Peyer's patch (tissue), 4 donors: ENCODE results near the gene NPBWR2.

ENCODE experiments used
- CTCF ChIP-seq, 6 experiments: fragments of 450-650 bp in 4 of 6; fragments of 200-600 bp in 2 of 6; sonication (generic) in 1 of 6; IDR thresholded peaks; one replicate each; pipeline ENCODE4 v1.5.1; 2017 to 2019; ENCODE audit warnings: antibody characterized with exemption in 6 of 6, mild to moderate bottlenecking in 3 of 6, moderate library complexity in 1 of 6
- POLR2A ChIP-seq, 2 donors: fragments of 450-650 bp; IDR thresholded peaks; one replicate each; pipeline ENCODE4 v1.5.1; 2017; ENCODE audit warnings: antibody characterized with exemption in 2 of 2, mild to moderate bottlenecking in 2 of 2, moderate library complexity in 2 of 2

GRCh38 chr20:64079273-64080012 is 27.9 kb downstream of the NPBWR2 start, which contains the start of gene RGS19:
- TF ChIP-seq CTCF (IDR thresholded peaks at IDR 0.05), result no peak
- TF ChIP-seq POLR2A (IDR thresholded peaks at IDR 0.05), result no peak
